Measurements from ENCODE around the gene HOXA9.

The HOXA9 gene

GRCh38 chr7:27126596-27127327 is 38.6 kb downstream of the HOXA9 start:
- DNase-seq (ENCODE audit: low read depth in 2 of 2): no peak

- DNase-seq (ENCODE audit: low read depth in 2 of 2): no peak
Observed at GRCh38 chr7:27125986-27126394, 39.3 kb downstream of the HOXA9 start.

GRCh38 chr7:27124902-27125689 is 40.2 kb downstream of the HOXA9 start:
- DNase-seq (ENCODE audit: low read depth in 2 of 2): no peak

- DNase-seq (ENCODE audit: low read depth in 2 of 2): no peak
Observed at GRCh38 chr7:27124096-27124901, 41.0 kb downstream of the HOXA9 start.

- no peak for DNase-seq (ENCODE audit: low read depth in 2 of 2)
Observed at GRCh38 chr7:27123477-27124053, 41.8 kb downstream of the HOXA9 start.

GRCh38 chr7:27123007-27123476 is 42.3 kb downstream of the HOXA9 start:
- DNase-seq (ENCODE audit: low read depth in 2 of 2): no peak

GRCh38 chr7:27122077-27122910 is 43.0 kb downstream of the HOXA9 start:
- no peak for DNase-seq (ENCODE audit: low read depth in 2 of 2)

GRCh38 chr7:27121684-27122076 is 43.7 kb downstream of the HOXA9 start:
- DNase-seq (ENCODE audit: low read depth in 2 of 2): no peak

- no peak for DNase-seq (ENCODE audit: low read depth in 2 of 2)
Observed at GRCh38 chr7:27119412-27119911, 45.9 kb downstream of the HOXA9 start.

- DNase-seq (ENCODE audit: low read depth in 2 of 2): no peak
Observed at GRCh38 chr7:27118580-27118979, 46.8 kb downstream of the HOXA9 start.

GRCh38 chr7:27117887-27118491 is 47.3 kb downstream of the HOXA9 start:
- no peak for DNase-seq (ENCODE audit: low read depth in 2 of 2)

GRCh38 chr7:27116962-27117886 is 48.1 kb downstream of the HOXA9 start:
- DNase-seq (ENCODE audit: low read depth in 2 of 2): no peak

- no peak for DNase-seq (ENCODE audit: low read depth in 2 of 2)
Observed at GRCh38 chr7:27116031-27116961, 49.0 kb downstream of the HOXA9 start.

GRCh38 chr7:27115221-27116026 is 49.9 kb downstream of the HOXA9 start:
- DNase-seq (ENCODE audit: low read depth in 2 of 2): no peak

GRCh38 chr7:27114881-27115220 is 50.5 kb downstream of the HOXA9 start:
- DNase-seq (ENCODE audit: low read depth in 2 of 2): no peak

GRCh38 chr7:27113991-27114769 is 51.2 kb downstream of the HOXA9 start:
- DNase-seq (ENCODE audit: low read depth in 2 of 2): no peak
